NT2/D1 (cell line): Measurements from ENCODE around the gene UMAD1.

ENCODE experiments used
- DNase-seq: peaks from one replicate; pipeline ENCODE4 v3.0.0-alpha.2; 2011; ENCODE audit warnings: low read depth, low spot score
- H3K27me3 ChIP-seq: 2 replicates; pipeline ENCODE4 v1.6.0; 2011; ENCODE audit warnings: mild to moderate bottlenecking; ENCODE audit not compliant: insufficient read length, insufficient read depth
- H3K36me3 ChIP-seq: 2 replicates; pipeline ENCODE4 v1.6.1; 2011; ENCODE audit warnings: mild to moderate bottlenecking, low read length, mixed read lengths; ENCODE audit not compliant: insufficient read depth, insufficient read length
- H3K4me1 ChIP-seq: 2 replicates; pipeline ENCODE4 v1.5.1; 2011; ENCODE audit not compliant: insufficient read depth, insufficient read length
- H3K4me3 ChIP-seq: 2 replicates; pipeline ENCODE4 v1.5.1; 2011; ENCODE audit warnings: low read depth; ENCODE audit not compliant: insufficient read length
- H3K9ac ChIP-seq: 2 replicates; pipeline ENCODE4 v1.6.0; 2011; ENCODE audit warnings: low read depth; ENCODE audit not compliant: insufficient read length
- H3K9me3 ChIP-seq: 2 replicates; pipeline ENCODE4 v1.5.1; 2011; ENCODE audit warnings: mild to moderate bottlenecking, low read length; ENCODE audit not compliant: insufficient read depth
- SUZ12 ChIP-seq: IDR thresholded peaks from 2 replicates; pipeline ENCODE4 v1.6.1; 2011; ENCODE audit not compliant: insufficient read length, insufficient read depth; ENCODE audit errors: extremely low read depth
- YY1 ChIP-seq: IDR thresholded peaks from 2 replicates; pipeline ENCODE4 v1.6.1; 2011; ENCODE audit not compliant: insufficient read length, insufficient read depth
- ZNF274 ChIP-seq: IDR thresholded peaks from 2 replicates; pipeline ENCODE4 v1.6.1; 2011; ENCODE audit warnings: mild to moderate bottlenecking, low read depth, low read length

The UMAD1 gene

DNA sequence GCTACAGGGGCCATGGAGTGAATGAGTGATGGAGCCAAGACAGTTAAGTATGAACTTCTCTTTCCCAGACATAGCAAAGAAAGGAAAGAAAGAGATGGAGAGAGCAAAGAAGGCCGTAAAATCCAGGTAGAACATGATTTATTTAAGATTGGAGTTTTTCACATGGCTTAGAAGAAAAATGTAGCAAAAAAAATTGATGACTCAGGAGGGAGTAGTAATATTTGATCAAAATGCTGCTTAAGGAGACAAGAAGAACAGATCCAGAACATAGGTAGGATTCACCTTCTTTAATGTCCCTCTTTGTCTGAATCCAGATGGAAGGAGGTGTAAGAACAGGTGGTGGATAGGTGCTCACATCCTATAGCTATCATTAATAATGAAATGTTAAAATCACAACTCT lies 277.0 kb downstream of the UMAD1 start:
- H3K36me3 ChIP-seq: no peaks in the 10 kb centered on the region
- no peak for TF ChIP-seq ZNF274
- TF ChIP-seq SUZ12: no peak
- TF ChIP-seq YY1: no peak
- no peak for DNase-seq
- no peak overlapping the region for H3K9ac ChIP-seq
- no peaks in the 10 kb centered on the region for H3K9me3 ChIP-seq
- no peak overlapping the region for H3K4me3 ChIP-seq
- H3K27me3 ChIP-seq: no peaks in the 10 kb centered on the region
- H3K4me1 ChIP-seq: no peaks in the 10 kb centered on the region

DNA sequence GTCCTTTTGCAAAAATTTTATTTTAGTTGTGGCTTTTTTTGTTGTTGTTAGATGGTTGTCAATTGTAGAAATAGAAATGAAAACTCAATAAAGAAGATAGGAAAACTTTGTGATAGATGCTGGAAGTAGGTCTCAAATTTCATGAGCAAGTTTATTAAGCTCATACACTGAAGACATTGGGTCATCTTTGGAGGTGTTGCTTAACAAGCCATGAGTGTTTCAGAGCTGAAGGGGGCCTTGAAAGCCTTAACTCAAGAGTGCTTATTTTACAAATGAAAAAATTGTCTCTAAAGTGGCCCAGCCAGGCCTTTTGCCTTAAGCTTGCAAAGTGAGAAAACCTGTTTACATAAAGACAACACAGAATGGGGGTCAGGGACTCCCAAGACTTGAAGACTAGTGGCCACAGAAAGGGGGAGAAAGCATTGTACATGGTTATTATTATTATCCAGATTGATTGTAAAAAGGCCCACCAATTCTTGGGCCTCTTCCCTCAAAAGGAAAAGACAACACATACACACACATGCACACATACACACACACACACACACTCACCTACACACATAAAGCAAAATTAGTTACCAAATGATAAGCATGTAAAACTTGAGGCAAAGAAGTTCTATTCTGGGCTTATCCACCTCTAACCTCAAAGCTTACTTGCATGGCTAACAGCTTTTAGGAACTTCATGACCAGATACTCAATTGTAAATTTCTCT lies 278.3 kb downstream of the UMAD1 start:
- Histone ChIP-seq H3K9ac (no peak overlapping the region), H3K36me3 (no peaks in the 10 kb centered on the region), H3K9me3 (no peaks in the 10 kb centered on the region), H3K4me1 (no peaks in the 10 kb centered on the region), H3K27me3 (no peaks in the 10 kb centered on the region), H3K4me3 (no peak overlapping the region)
- DNase-seq: no peak
- TF ChIP-seq SUZ12 (no peak), ZNF274 (no peak), YY1 (no peak)

DNA sequence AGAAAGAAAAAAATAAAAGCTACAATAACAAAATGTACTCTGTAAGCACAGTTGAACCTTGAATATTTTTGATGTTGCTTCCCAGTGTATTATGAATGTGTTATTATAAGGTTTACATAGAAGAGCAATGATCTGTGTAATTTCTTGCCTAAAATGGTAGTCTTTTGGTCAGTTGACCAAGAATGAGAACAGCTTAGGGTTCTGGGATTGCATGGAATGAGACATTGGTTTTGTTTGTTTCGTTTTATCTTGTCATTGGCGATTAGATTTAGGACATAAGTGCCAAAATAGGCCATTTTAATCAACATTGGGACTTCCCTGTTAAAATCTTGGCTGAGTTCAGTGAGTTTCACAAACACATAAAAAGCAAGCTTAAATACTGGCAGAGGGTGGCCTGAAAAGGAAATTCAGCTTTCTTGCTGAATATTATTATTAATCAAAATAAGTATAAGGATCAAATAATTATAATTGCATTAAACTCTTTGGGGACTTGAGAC lies 278.9 kb downstream of the UMAD1 start:
- Histone ChIP-seq H3K36me3 (no peaks in the 10 kb centered on the region), H3K9me3 (no peaks in the 10 kb centered on the region), H3K4me3 (no peak overlapping the region), H3K9ac (no peak overlapping the region), H3K27me3 (no peaks in the 10 kb centered on the region), H3K4me1 (no peaks in the 10 kb centered on the region)
- DNase-seq: no peak
- TF ChIP-seq YY1: no peak
- no peak for TF ChIP-seq SUZ12
- no peak for TF ChIP-seq ZNF274

DNA sequence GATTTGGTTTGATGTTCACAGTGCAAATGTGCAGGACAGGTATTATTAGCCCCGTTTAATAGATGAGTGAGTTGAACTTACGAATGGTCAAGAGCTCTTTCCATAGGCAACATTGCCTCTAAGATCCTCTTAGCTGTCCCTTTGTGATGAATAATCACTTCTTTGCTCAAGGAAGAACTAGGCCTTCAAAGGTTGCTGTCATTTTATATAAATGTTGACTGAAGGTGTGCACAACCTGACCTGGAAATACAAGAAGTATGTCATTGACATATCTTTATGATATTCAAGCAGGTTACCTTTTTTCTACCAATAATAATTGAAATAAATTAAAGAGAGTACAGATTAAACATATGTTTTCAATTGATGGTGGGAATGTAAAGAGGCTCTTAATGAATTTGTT lies 279.5 kb downstream of the UMAD1 start:
- TF ChIP-seq YY1 (no peak), ZNF274 (no peak), SUZ12 (no peak)
- Histone ChIP-seq H3K9me3 (no peaks in the 10 kb centered on the region), H3K4me3 (no peak overlapping the region), H3K27me3 (no peaks in the 10 kb centered on the region), H3K36me3 (no peaks in the 10 kb centered on the region), H3K4me1 (no peaks in the 10 kb centered on the region), H3K9ac (no peak overlapping the region)
- DNase-seq: no peak

DNA sequence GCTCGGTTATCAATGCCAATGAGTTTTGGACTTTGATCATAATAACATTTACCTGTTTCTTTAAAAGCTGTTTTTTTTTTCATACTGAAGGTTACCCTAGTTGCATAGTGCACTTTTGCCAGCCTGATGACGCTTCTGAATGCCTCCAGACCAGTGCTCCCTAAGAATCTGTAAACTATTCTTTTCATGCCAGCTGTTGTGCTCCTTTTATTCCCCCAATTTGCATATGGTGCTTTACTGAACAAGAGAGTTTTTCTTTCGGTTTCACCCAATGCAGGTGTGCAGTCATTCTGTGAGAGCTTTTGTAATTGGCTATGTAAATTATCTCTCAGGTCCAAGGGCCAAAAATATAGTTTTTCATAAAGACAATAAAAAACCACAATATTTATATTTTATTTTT lies 279.9 kb downstream of the UMAD1 start:
- DNase-seq: no peak
- Histone ChIP-seq H3K9ac (no peak overlapping the region), H3K36me3 (no peaks in the 10 kb centered on the region), H3K4me1 (no peaks in the 10 kb centered on the region), H3K4me3 (no peak overlapping the region), H3K27me3 (no peaks in the 10 kb centered on the region), H3K9me3 (no peaks in the 10 kb centered on the region)
- TF ChIP-seq SUZ12: no peak
- TF ChIP-seq YY1: no peak
- no peak for TF ChIP-seq ZNF274

DNA sequence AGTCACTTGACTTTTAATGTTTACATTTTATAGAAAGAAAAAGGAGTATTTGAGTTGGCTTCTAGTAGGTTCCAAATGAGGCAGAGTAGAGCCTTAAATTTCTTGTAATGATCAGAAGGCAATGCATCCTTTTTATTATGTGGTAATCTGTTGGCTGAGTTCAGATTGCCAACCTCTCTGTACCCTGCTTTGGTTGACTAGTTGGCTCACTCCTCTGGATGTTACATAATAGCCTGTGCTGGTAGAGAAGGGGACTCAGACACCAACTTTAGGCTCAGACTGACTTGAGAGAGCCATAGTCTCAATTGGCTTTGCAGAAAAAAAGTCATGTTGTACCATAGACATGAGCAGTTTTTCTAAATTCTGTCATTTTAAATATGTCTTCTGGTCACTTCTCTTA lies 281.3 kb downstream of the UMAD1 start:
- no peak overlapping the region for H3K4me3 ChIP-seq
- no peak for DNase-seq
- no peaks in the 10 kb centered on the region for H3K9me3 ChIP-seq
- H3K9ac ChIP-seq: no peak overlapping the region
- H3K4me1 ChIP-seq: no peaks in the 10 kb centered on the region
- H3K36me3 ChIP-seq: no peaks in the 10 kb centered on the region
- TF ChIP-seq ZNF274: no peak
- TF ChIP-seq SUZ12: no peak
- TF ChIP-seq YY1: no peak
- H3K27me3 ChIP-seq: no peaks in the 10 kb centered on the region

DNA sequence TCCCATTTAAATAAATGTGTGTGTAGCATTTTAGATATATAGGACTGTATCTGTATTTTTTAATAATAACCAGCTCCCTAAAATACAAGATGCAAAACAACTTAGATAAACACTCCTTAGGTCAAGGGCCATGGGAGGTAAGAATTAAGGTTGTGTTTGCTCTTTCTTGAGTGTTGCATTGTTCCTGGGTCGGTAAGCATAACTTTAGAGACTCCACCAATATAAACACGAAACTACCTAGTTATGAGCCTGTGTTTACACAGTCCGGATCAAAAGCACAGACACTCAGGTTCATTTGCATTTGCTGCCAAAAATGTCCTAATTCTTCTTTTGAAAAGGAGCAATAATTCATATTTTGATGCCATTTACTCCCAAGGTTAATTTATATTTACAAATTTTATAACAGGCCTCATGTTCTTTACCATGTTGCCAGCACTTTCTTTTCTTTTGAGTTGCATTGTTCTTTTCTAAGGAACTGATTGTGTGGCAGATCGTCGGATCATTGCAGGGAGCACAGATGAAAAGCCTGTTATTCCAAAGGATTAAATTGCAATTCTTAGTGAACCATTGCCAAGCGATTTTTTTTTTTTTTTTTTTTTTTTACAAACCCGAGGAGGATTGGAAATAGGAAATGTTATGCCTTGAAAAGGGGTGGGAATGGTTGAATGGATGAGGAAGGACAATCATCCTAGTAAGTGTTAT lies 282.3 kb downstream of the UMAD1 start:
- Histone ChIP-seq H3K4me3 (no peak overlapping the region), H3K9me3 (no peaks in the 10 kb centered on the region), H3K4me1 (no peaks in the 10 kb centered on the region), H3K27me3 (no peaks in the 10 kb centered on the region), H3K36me3 (no peaks in the 10 kb centered on the region), H3K9ac (no peak overlapping the region)
- no peak for TF ChIP-seq YY1
- TF ChIP-seq ZNF274: no peak
- TF ChIP-seq SUZ12: no peak
- DNase-seq: no peak
